ENCODE data around the gene CAPZA2. TPM values are rescaled to one million over a fixed set of nuclear protein-coding genes. Genes with fewer than 3 reads are reported as not detected.

The CAPZA2 gene
- polyA plus RNA-seq, 1 experiment, result 188 TPM

GRCh38 chr7:116824449-116824848 lies 37.9 kb upstream of the CAPZA2 start:
- no peak for TF ChIP-seq CTCF (IDR thresholded peaks at IDR 0.05; ENCODE audit: low read depth, low read length)
- H3K27ac ChIP-seq (ENCODE audit: low read depth, low read length), result no peak overlapping the region
- ChIA-PET POLR2A (no interaction called here), CTCF (no interaction called here)
- peaks cover 2% of the 10 kb centered on the region for H3K27me3 ChIP-seq (ENCODE audit: control insufficient read depth, insufficient read depth, low read length)
- no peak for DNase-seq (ENCODE audit: low read depth, low spot score)
- H3K9me3 ChIP-seq (ENCODE audit: control insufficient read depth, insufficient read depth, low read length), result no peaks in the 10 kb centered on the region
- no peak overlapping the region for H3K4me3 ChIP-seq (ENCODE audit: low read depth, low read length)

- POLR2A ChIA-PET, result no interaction called here
- no peak overlapping the region for H3K27ac ChIP-seq (ENCODE audit: low read depth, low read length)
- H3K9me3 ChIP-seq (ENCODE audit: control insufficient read depth, insufficient read depth, low read length), result no peaks in the 10 kb centered on the region
Observed at GRCh38 chr7:116828281-116828680, 34.1 kb upstream of the CAPZA2 start.

GRCh38 chr7:116829041-116829440 lies 33.3 kb upstream of the CAPZA2 start:
- DNase-seq (ENCODE audit: low read depth, low spot score), result no peak
- POLR2A ChIA-PET, result no interaction called here

More at GRCh38 chr7:116828281-116828680, 34.1 kb upstream of the CAPZA2 start:
- Histone ChIP-seq H3K27me3 (ENCODE audit: control insufficient read depth, insufficient read depth, low read length) (peaks cover 2% of the 10 kb centered on the region), H3K4me3 (ENCODE audit: low read depth, low read length) (no peak overlapping the region)
- DNase-seq (ENCODE audit: low read depth, low spot score), result no peak
- CTCF ChIA-PET, result interaction anchor here (0.6 to 1.4 kb wide), 2 partner anchors 17 to 237 kb away, joined by 3 read pairs; no protein-coding TSS in a partner anchor
- no peak for TF ChIP-seq CTCF (IDR thresholded peaks at IDR 0.05; ENCODE audit: low read depth, low read length)

GRCh38 chr7:116829493-116829892 lies 32.9 kb upstream of the CAPZA2 start:
- H3K4me3 ChIP-seq (ENCODE audit: low read depth, low read length), result no peak overlapping the region
- TF ChIP-seq CTCF (IDR thresholded peaks at IDR 0.05; ENCODE audit: low read depth, low read length), result no peak
- no peak for DNase-seq (ENCODE audit: low read depth, low spot score)
- CTCF ChIA-PET, result no interaction called here
- H3K27me3 ChIP-seq (ENCODE audit: control insufficient read depth, insufficient read depth, low read length), result peaks cover 2% of the 10 kb centered on the region
- H3K27ac ChIP-seq (ENCODE audit: low read depth, low read length), result no peak overlapping the region
- POLR2A ChIA-PET, result no interaction called here
- H3K9me3 ChIP-seq (ENCODE audit: control insufficient read depth, insufficient read depth, low read length), result no peaks in the 10 kb centered on the region

More at GRCh38 chr7:116829041-116829440, 33.3 kb upstream of the CAPZA2 start:
- CTCF ChIA-PET, result no interaction called here
- H3K9me3 ChIP-seq (ENCODE audit: control insufficient read depth, insufficient read depth, low read length), result no peaks in the 10 kb centered on the region
- H3K27me3 ChIP-seq (ENCODE audit: control insufficient read depth, insufficient read depth, low read length), result peaks cover 2% of the 10 kb centered on the region
- no peak for TF ChIP-seq CTCF (IDR thresholded peaks at IDR 0.05; ENCODE audit: low read depth, low read length)
- no peak overlapping the region for H3K4me3 ChIP-seq (ENCODE audit: low read depth, low read length)
- H3K27ac ChIP-seq (ENCODE audit: low read depth, low read length), result no peak overlapping the region

- ChIA-PET CTCF (no interaction called here), POLR2A (no interaction called here)
- DNase-seq (ENCODE audit: low read depth, low spot score), result no peak
- H3K9me3 ChIP-seq (ENCODE audit: control insufficient read depth, insufficient read depth, low read length), result no peaks in the 10 kb centered on the region
- no peak overlapping the region for H3K4me3 ChIP-seq (ENCODE audit: low read depth, low read length)
- no peaks in the 10 kb centered on the region for H3K27me3 ChIP-seq (ENCODE audit: control insufficient read depth, insufficient read depth, low read length)
- no peak overlapping the region for H3K27ac ChIP-seq (ENCODE audit: low read depth, low read length)
- TF ChIP-seq CTCF (IDR thresholded peaks at IDR 0.05; ENCODE audit: low read depth, low read length), result no peak
Observed at GRCh38 chr7:116832692-116833091, 29.7 kb upstream of the CAPZA2 start.
